Mesendoderm (in vitro differentiated cells): ENCODE results near the gene GDPD4. TPM values are rescaled to one million over a fixed set of nuclear protein-coding genes. Genes with fewer than 3 reads are reported as not detected.
A peak's percentile ranks its signal among the peaks of the same experiment; 100 is the strongest.

Experiments
- DNase-seq: peaks from one replicate; pipeline ENCODE4 v3.0.0; 2013
- H2AK5ac ChIP-seq: 2 replicates; pipeline ENCODE4 v1.6.1; 2013; ENCODE audit warnings: low read length, inconsistent platforms
- H2BK120ac ChIP-seq: 2 replicates; pipeline ENCODE4 v1.6.1; 2013; ENCODE audit warnings: low read depth, mild to moderate bottlenecking, low read length, moderate library complexity, mixed read lengths
- H2BK15ac ChIP-seq: replicated peaks from 2 replicates; pipeline ENCODE4 v1.6.1; 2013; ENCODE audit warnings: low read depth, mild to moderate bottlenecking, moderate library complexity
- H2BK5ac ChIP-seq: 2 replicates; pipeline ENCODE4 v1.6.1; 2013; ENCODE audit warnings: low read length, inconsistent platforms
- H3K18ac ChIP-seq: 2 replicates; pipeline ENCODE4 v1.6.1; 2013; ENCODE audit warnings: mild to moderate bottlenecking, low read length, mixed read lengths
- H3K23ac ChIP-seq: one replicate; pipeline ENCODE4 v1.6.1; 2013; ENCODE audit warnings: low read length
- H3K27ac ChIP-seq: 2 replicates; pipeline ENCODE4 v1.5.1; 2013; ENCODE audit warnings: low read depth, mild to moderate bottlenecking, inconsistent platforms, low read length, moderate library complexity
- H3K27me3 ChIP-seq: 2 replicates; pipeline ENCODE4 v1.6.1; 2013; ENCODE audit warnings: low read length, control low read depth, mild to moderate bottlenecking, inconsistent platforms; ENCODE audit not compliant: insufficient read depth, poor library complexity
- H3K36me3 ChIP-seq: 2 replicates; pipeline ENCODE4 v1.6.1; 2013; ENCODE audit warnings: low read length, inconsistent platforms; ENCODE audit not compliant: control insufficient read depth, insufficient read depth
- H3K4ac ChIP-seq: one replicate; pipeline ENCODE4 v1.6.1; 2013; ENCODE audit warnings: low read depth, mild to moderate bottlenecking, low read length, moderate library complexity
- H3K4me1 ChIP-seq: 2 replicates; pipeline ENCODE4 v1.6.1; 2013; ENCODE audit warnings: low read depth, low read length, inconsistent platforms; ENCODE audit not compliant: control insufficient read depth
- H3K4me2 ChIP-seq: 2 replicates; pipeline ENCODE4 v1.6.1; 2013; ENCODE audit warnings: low read length
- H3K4me3 ChIP-seq: 2 replicates; pipeline ENCODE4 v1.5.1; 2013; ENCODE audit warnings: mild to moderate bottlenecking, low read length
- H3K56ac ChIP-seq: one replicate; pipeline ENCODE4 v1.6.1; 2013; ENCODE audit warnings: low read length
- H3K79me1 ChIP-seq: 2 replicates; pipeline ENCODE4 v1.6.1; 2013; ENCODE audit warnings: low read length, inconsistent platforms
- H3K79me2 ChIP-seq: 2 replicates; pipeline ENCODE4 v1.6.1; 2013; ENCODE audit warnings: mild to moderate bottlenecking, low read length; ENCODE audit not compliant: control insufficient read depth, insufficient read depth
- H3K9ac ChIP-seq: 2 replicates; pipeline ENCODE4 v1.6.1; 2013; ENCODE audit warnings: low read length, inconsistent platforms
- H4K5ac ChIP-seq: one replicate; pipeline ENCODE4 v1.6.1; 2013; ENCODE audit warnings: low read length
- H4K8ac ChIP-seq: one replicate; pipeline ENCODE4 v1.6.1; 2013; ENCODE audit warnings: low read depth, mild to moderate bottlenecking, control low read depth, low read length, moderate library complexity
- WGBS: extraction: QIAGEN DNeasy Blood & Tissue Kit; methylation state at CpG from one replicate; pipeline ENCODE4 v1.1.7; 2013; ENCODE audit warnings: low lambda C conversion rate, missing lambda C conversion rate; ENCODE audit not compliant: insufficient coverage; ENCODE audit errors: extremely low coverage; 5-methylcytosine and 5-hydroxymethylcytosine counted together
- polyA plus RNA-seq, 2 experiments: library from polyadenylated mRNA; stranded (reverse); fragments of 200-250 nt; gene quantifications; one replicate each; pipeline ENCODE4 v1.2.3, GENCODE V29; 2013

Gene GDPD4
- not detected for polyA plus RNA-seq (2013, experiment 1 of 2)
- not detected for polyA plus RNA-seq (2013, experiment 2 of 2)

GRCh38 chr11:77301510-77301909 lies at the start of gene GDPD4:
TSS of gene GDPD4 (minus strand) at chr11:77301686. CDS start at chr11:77285137, 16,549 bp downstream.
- Histone ChIP-seq H2BK120ac (no peak within 1 kb of the TSS), H2BK15ac (no peak within 1 kb of the TSS), H3K27ac (no peak within 1 kb of the TSS), H2BK5ac (no peak within 1 kb of the TSS), H2AK5ac (no peak within 1 kb of the TSS), H3K79me1 (no peaks in the 10 kb centered on the region), H3K4ac (no peak within 1 kb of the TSS), H3K9ac (no peak within 1 kb of the TSS), H3K4me3 (no peak within 1 kb of the TSS), H3K4me2 (no peak within 1 kb of the TSS), H3K79me2 (no peaks in the 10 kb centered on the region), H4K8ac (no peak within 1 kb of the TSS), H3K56ac (no peak within 1 kb of the TSS), H3K23ac (no peak within 1 kb of the TSS), H3K18ac (no peak within 1 kb of the TSS), H4K5ac (no peak within 1 kb of the TSS), H3K4me1 (no peaks in the 10 kb centered on the region), H3K36me3 (no peaks in the 10 kb centered on the region), H3K27me3 (no peaks in the 10 kb centered on the region)
- no peak for DNase-seq
- WGBS, result no CpG with 5 or more reads among the region's 15 CpGs

- no peaks in the 10 kb centered on the region for H3K79me2 ChIP-seq
- H2BK5ac ChIP-seq, result no peak overlapping the region
- no peaks in the 10 kb centered on the region for H3K79me1 ChIP-seq
- H3K27ac ChIP-seq, result no peak overlapping the region
- no peak overlapping the region for H3K18ac ChIP-seq
- no peak overlapping the region for H3K4me3 ChIP-seq
- H3K4me2 ChIP-seq, result no peak overlapping the region
- H2BK120ac ChIP-seq, result no peak overlapping the region
- H3K56ac ChIP-seq, result no peak overlapping the region
- H3K4ac ChIP-seq, result no peak overlapping the region
- no peak overlapping the region for H4K5ac ChIP-seq
- H3K23ac ChIP-seq, result no peak overlapping the region
- no peak overlapping the region for H4K8ac ChIP-seq
- H3K27me3 ChIP-seq, result no peaks in the 10 kb centered on the region
- no CpG with 5 or more reads among the region's 2 CpGs for WGBS
- no peaks in the 10 kb centered on the region for H3K4me1 ChIP-seq
- no peak overlapping the region for H3K9ac ChIP-seq
- no peak overlapping the region for H2AK5ac ChIP-seq
- no peaks in the 10 kb centered on the region for H3K36me3 ChIP-seq
- no peak overlapping the region for H2BK15ac ChIP-seq
- no peak for DNase-seq
These were observed 46.5 kb upstream of the GDPD4 start for GRCh38 chr11:77347948-77348347.

DNA sequence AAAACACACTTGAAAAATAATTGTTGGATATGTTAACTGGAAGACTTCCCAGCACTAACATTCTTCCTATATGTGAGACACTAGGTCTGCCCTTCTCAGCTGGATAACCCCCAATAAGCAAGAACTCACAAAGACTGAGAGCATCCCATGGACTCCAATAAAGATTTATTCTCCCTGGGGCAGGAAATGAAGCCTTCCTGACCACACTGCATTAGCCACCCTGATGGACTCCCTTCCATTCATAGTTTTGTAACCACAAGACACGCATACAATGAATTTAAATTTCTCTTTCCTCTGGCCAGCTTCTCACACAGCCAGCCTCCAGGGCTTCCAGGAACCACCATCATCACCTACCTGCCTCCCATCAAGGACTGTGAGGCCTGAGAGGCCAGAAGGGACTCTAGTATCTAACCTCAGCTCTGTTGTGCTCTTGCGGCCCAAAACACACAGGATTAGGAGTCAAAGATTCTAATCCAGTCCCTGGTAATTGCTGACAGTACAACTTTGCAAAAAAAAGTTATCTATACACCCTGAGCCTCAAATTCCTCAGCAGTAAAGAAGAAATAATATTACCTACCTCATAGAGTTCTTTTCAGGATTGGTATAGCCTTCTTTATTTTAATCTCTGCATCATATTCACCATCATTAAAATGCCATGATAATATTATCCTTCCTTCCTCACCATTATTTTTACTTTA lies 45.6 kb upstream of the GDPD4 start:
- H3K4ac ChIP-seq, result no peak overlapping the region
- no peak overlapping the region for H3K4me3 ChIP-seq
- no peaks in the 10 kb centered on the region for H3K4me1 ChIP-seq
- no peak overlapping the region for H3K56ac ChIP-seq
- no peak overlapping the region for H4K8ac ChIP-seq
- H3K36me3 ChIP-seq, result no peaks in the 10 kb centered on the region
- no peaks in the 10 kb centered on the region for H3K79me2 ChIP-seq
- no peak overlapping the region for H4K5ac ChIP-seq
- H3K4me2 ChIP-seq, result no peak overlapping the region
- no peak overlapping the region for H3K27ac ChIP-seq
- no peak overlapping the region for H2BK120ac ChIP-seq
- DNase-seq, result peak; percentile 87
- H3K27me3 ChIP-seq, result no peaks in the 10 kb centered on the region
- H3K9ac ChIP-seq, result no peak overlapping the region
- no peaks in the 10 kb centered on the region for H3K79me1 ChIP-seq
- H3K18ac ChIP-seq, result no peak overlapping the region
- H2BK5ac ChIP-seq, result no peak overlapping the region
- H2BK15ac ChIP-seq, result no peak overlapping the region
- no CpG with 5 or more reads among the region's 2 CpGs for WGBS
- H3K23ac ChIP-seq, result no peak overlapping the region
- no peak overlapping the region for H2AK5ac ChIP-seq

DNA sequence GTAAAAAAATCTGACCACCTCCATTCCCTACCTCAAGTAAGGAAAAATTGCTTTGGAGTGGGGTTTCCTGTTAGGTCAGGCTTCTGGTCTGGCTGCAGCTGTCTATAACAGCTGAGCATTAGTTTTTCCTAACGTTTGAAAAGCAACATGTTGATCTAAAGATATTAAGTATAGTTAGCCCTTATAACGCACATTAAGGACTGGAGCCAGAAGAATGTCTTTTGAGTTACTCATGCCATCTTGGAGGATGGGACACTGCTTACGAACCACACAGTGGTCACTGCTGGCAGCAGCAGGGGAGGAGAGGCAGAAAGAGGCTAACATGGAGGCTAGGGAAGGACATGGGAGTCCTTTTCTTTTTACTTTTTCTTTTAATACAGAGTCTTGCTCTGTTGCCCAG lies 44.1 kb upstream of the GDPD4 start:
- no peaks in the 10 kb centered on the region for H3K79me2 ChIP-seq
- no peak overlapping the region for H3K4ac ChIP-seq
- H3K18ac ChIP-seq, result no peak overlapping the region
- H3K56ac ChIP-seq, result no peak overlapping the region
- no peak overlapping the region for H3K4me2 ChIP-seq
- DNase-seq, result no peak
- no peak overlapping the region for H4K8ac ChIP-seq
- H3K9ac ChIP-seq, result no peak overlapping the region
- WGBS, result no CpG with 5 or more reads among the region's 3 CpGs
- H2BK5ac ChIP-seq, result no peak overlapping the region
- no peak overlapping the region for H2BK120ac ChIP-seq
- H3K4me3 ChIP-seq, result no peak overlapping the region
- H3K36me3 ChIP-seq, result no peaks in the 10 kb centered on the region
- H3K23ac ChIP-seq, result no peak overlapping the region
- no peak overlapping the region for H3K27ac ChIP-seq
- no peak overlapping the region for H4K5ac ChIP-seq
- no peak overlapping the region for H2BK15ac ChIP-seq
- no peaks in the 10 kb centered on the region for H3K27me3 ChIP-seq
- no peaks in the 10 kb centered on the region for H3K4me1 ChIP-seq
- no peaks in the 10 kb centered on the region for H3K79me1 ChIP-seq
- H2AK5ac ChIP-seq, result no peak overlapping the region

DNA sequence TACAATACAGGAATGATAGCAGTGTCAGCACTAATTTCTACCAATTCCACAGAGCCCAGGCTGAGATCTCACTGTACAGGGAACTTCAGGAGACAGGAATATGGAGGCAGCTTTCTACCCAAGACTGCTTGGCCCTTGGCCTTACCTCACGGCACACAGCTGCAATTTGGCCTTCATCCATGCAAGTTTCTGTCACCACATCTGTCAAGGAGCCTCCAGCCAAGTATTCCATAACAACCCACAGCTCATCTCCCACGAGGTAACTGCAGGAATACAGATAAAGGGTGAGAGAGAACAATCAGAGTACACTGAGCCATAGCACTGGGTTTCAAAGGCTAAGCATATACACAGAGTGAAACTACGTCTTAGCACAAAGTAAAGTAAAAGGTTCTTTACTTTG lies 39.0 kb upstream of the GDPD4 start:
- H3K4me1 ChIP-seq, result no peaks in the 10 kb centered on the region
- H3K18ac ChIP-seq, result no peak overlapping the region
- no peak overlapping the region for H2BK5ac ChIP-seq
- H4K5ac ChIP-seq, result no peak overlapping the region
- no peak overlapping the region for H3K4ac ChIP-seq
- H3K27ac ChIP-seq, result no peak overlapping the region
- no peak overlapping the region for H3K56ac ChIP-seq
- no peak overlapping the region for H3K23ac ChIP-seq
- no peak overlapping the region for H3K9ac ChIP-seq
- no peaks in the 10 kb centered on the region for H3K79me2 ChIP-seq
- H2BK15ac ChIP-seq, result no peak overlapping the region
- H4K8ac ChIP-seq, result no peak overlapping the region
- H3K4me3 ChIP-seq, result no peak overlapping the region
- no peak overlapping the region for H3K4me2 ChIP-seq
- no peak for DNase-seq
- H3K79me1 ChIP-seq, result no peaks in the 10 kb centered on the region
- no CpG with 5 or more reads among the region's 3 CpGs for WGBS
- peaks cover 2% of the 10 kb centered on the region for H3K36me3 ChIP-seq
- H2BK120ac ChIP-seq, result no peak overlapping the region
- no peaks in the 10 kb centered on the region for H3K27me3 ChIP-seq
- no peak overlapping the region for H2AK5ac ChIP-seq

- DNase-seq, result peak; percentile 16
- no peak overlapping the region for H3K23ac ChIP-seq
- no peaks in the 10 kb centered on the region for H3K27me3 ChIP-seq
- no peak overlapping the region for H2BK5ac ChIP-seq
- no peak overlapping the region for H4K8ac ChIP-seq
- H3K36me3 ChIP-seq, result peaks cover 6% of the 10 kb centered on the region
- no peaks in the 10 kb centered on the region for H3K79me2 ChIP-seq
- H3K27ac ChIP-seq, result no peak overlapping the region
- no peak overlapping the region for H3K9ac ChIP-seq
- no CpG with 5 or more reads among the region's 3 CpGs for WGBS
- no peak overlapping the region for H3K4me2 ChIP-seq
- H3K4me3 ChIP-seq, result no peak overlapping the region
- H3K4ac ChIP-seq, result no peak overlapping the region
- H4K5ac ChIP-seq, result no peak overlapping the region
- H2BK15ac ChIP-seq, result no peak overlapping the region
- no peak overlapping the region for H2AK5ac ChIP-seq
- no peaks in the 10 kb centered on the region for H3K79me1 ChIP-seq
- no peaks in the 10 kb centered on the region for H3K4me1 ChIP-seq
- no peak overlapping the region for H3K56ac ChIP-seq
- H3K18ac ChIP-seq, result no peak overlapping the region
- no peak overlapping the region for H2BK120ac ChIP-seq
These were observed 30.8 kb upstream of the GDPD4 start for GRCh38 chr11:77332259-77332658.
